ENCODE results near the gene CPNE9. TPM values are rescaled to one million over a fixed set of nuclear protein-coding genes. Genes with fewer than 3 reads are reported as not detected.

Gene CPNE9
- total and polyA plus RNA-seq, 2 donors from 2014 or later = 0.16 to 0.19 TPM

DNA sequence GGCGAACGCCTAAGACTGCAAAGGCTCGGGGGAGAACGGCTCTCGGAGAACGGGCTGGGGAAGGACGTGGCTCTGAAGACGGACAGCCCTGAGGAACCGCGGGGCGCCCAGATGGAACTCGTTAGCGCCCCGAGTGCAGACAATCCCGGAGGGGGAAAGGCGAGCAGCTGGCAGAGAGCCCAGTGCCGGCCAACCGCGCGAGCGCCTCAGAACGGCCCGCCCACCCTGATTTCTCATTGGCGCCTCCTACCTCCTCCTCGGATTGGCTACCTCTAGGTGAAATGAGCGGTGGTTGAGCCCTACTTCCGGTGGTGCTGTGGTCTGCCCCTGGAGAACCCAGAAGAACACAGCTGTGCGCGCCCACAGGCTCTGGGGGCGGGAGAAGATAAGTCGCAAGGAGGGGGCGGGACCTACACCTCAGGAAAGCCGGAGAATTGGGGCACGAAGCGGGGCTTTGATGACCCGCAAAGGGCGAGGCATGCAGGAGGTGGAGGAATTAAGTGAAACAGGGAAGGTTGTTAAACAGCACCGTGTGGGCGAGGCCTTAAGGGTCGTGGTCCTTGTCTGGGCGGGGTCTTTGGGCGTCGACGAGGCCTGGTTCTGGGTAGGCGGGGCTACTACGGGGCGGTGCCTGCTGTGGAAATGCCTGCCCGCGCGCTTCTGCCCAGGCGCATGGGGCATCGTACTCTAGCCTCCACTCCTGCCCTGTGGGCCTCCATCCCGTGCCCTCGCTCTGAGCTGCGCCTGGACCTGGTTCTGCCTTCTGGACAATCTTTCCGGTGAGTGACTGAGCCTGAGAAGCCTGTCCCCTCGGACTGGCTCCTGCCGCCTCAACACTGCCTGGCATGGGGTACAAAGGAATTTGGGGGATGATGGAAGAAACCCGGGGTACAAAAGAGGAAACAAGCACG lies 46.3 kb downstream of the CPNE9 start, which contains the start of gene OGG1:
Gene OGG1, plus strand, starts transcription at position 308 of the 911 bp plus-strand sequence. Its CDS starts 335 bp downstream, at position 643.
- peaks cover 8 to 43% (median 30%) of the 10 kb centered on the region in 3 donors for H3K36me3 ChIP-seq (ENCODE audit: control insufficient read depth in 2 of 3, insufficient read depth in 3 of 3, low read length in 3 of 3)
- DNase-seq (peak; percentile 98 to 99 (median 99)), FAIRE-seq (no peak)

DNA sequence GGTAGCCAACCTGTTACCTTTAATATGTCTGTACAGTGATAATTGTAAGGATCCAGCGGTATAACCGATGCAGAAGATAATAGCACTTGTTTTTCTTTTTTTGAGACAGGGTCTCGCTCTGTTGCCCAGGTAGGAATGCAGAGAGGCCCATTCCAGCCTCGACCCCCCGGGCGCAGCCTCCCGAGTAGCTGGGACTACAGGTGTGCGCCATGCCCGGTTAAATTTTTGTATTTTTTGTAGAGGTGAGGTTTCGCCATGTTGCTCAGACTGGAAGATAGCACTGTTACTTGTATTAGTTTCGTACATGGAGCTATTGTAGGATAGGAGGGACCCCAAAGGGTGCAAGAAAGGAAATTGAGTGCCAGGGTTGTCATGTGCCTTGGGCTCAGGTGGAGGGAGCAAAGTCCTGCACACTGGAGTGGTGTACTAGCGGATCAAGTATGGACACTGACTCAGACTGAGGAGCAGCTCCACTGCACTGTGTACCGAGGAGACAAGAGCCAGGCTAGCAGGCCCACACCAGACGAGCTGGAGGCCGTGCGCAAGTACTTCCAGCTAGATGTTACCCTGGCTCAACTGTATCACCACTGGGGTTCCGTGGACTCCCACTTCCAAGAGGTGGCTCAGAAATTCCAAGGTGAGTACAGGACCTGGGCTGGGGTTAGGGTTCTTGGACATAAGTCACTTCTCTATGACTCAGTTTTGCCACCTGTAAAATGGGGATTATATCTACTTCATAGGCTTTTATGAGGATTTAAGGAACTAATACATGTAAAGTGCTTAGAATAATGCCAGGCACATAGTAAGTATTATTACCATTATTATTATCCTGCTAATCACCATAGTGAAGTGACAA lies 47.2 kb downstream of the CPNE9 start:
- Histone ChIP-seq H3K27ac (ENCODE audit: low read depth in 2 of 2, low read length in 2 of 2) (peak overlapping the region; percentile 86 to 91), H3K27me3 (ENCODE audit: control insufficient read depth, insufficient read depth, low read length) (no peaks in the 10 kb centered on the region), H3K36me3 (ENCODE audit: control insufficient read depth in 2 of 3, insufficient read depth in 3 of 3, low read length in 3 of 3) (peaks cover 7 to 35% (median 28%) of the 10 kb centered on the region in 3 donors), H3K4me1 (ENCODE audit: control insufficient read depth in 2 of 3, insufficient read depth in 2 of 3, low read depth in 1 of 3, low read length in 3 of 3) (peaks cover 0 to 21% (median 14%) of the 10 kb centered on the region in 3 donors), H3K9me3 (ENCODE audit: control insufficient read depth in 2 of 3, insufficient read depth in 1 of 3, low read length in 3 of 3) (no peaks in the 10 kb centered on the region), H3K9ac (ENCODE audit: low read length in 3 of 3) (peak overlapping the region; percentile 19 to 85 (median 82)), H3K4me3 (ENCODE audit: low read length in 3 of 3) (peak overlapping the region; percentile 85 to 91 (median 87))
- intact Hi-C loops (cut with DNase I) = no loop called here
- FAIRE-seq (no peak), DNase-seq (peak in 3 of 5 donors; percentile 40 to 50 (median 49))
- TF ChIP-seq, protein P1, sequence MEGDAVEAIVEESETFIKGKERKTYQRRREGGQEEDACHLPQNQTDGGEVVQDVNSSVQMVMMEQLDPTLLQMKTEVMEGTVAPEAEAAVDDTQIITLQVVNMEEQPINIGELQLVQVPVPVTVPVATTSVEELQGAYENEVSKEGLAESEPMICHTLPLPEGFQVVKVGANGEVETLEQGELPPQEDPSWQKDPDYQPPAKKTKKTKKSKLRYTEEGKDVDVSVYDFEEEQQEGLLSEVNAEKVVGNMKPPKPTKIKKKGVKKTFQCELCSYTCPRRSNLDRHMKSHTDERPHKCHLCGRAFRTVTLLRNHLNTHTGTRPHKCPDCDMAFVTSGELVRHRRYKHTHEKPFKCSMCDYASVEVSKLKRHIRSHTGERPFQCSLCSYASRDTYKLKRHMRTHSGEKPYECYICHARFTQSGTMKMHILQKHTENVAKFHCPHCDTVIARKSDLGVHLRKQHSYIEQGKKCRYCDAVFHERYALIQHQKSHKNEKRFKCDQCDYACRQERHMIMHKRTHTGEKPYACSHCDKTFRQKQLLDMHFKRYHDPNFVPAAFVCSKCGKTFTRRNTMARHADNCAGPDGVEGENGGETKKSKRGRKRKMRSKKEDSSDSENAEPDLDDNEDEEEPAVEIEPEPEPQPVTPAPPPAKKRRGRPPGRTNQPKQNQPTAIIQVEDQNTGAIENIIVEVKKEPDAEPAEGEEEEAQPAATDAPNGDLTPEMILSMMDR (IDR thresholded peaks at IDR 0.05; ENCODE audit: borderline replicate concordance, extremely low read depth, insufficient read depth) = no peak

More for the DNA sequence above, 46.3 kb downstream of the CPNE9 start, which contains the start of gene OGG1:
- Histone ChIP-seq H3K9me3 (ENCODE audit: control insufficient read depth in 2 of 3, insufficient read depth in 1 of 3, low read length in 3 of 3) (no peaks in the 10 kb centered on the region), H3K4me1 (ENCODE audit: control insufficient read depth in 2 of 3, insufficient read depth in 2 of 3, low read depth in 1 of 3, low read length in 3 of 3) (peaks cover 0 to 21% (median 14%) of the 10 kb centered on the region in 3 donors), H3K9ac (ENCODE audit: low read length in 3 of 3) (peak within 1 kb of the TSS; percentile 63 to 85 (median 82)), H3K27me3 (ENCODE audit: control insufficient read depth, insufficient read depth, low read length) (no peaks in the 10 kb centered on the region), H3K4me3 (ENCODE audit: low read length in 3 of 3) (peak within 1 kb of the TSS; percentile 85 to 91 (median 87)), H3K27ac (ENCODE audit: low read depth in 2 of 2, low read length in 2 of 2) (peak within 1 kb of the TSS; percentile 89 to 91)
- TF ChIP-seq, protein P1 (IDR thresholded peaks at IDR 0.05; ENCODE audit: borderline replicate concordance, extremely low read depth, insufficient read depth) = no peak
- intact Hi-C loops (cut with DNase I) = no loop called here

DNA sequence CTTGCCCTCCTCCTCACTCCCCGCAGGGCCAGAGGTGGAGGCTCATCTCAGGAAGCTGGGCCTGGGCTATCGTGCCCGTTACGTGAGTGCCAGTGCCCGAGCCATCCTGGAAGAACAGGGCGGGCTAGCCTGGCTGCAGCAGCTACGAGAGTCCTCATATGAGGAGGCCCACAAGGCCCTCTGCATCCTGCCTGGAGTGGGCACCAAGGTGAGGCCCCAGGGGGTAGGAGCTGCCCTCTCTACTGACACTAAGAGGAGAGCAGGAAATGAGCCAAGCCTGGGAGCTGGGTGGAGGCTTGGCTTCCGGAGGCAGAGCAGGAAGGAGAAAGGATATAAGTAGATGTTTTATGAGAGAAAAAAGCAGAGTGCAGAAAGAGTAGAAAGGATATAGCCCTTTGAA lies 51.0 kb downstream of the CPNE9 start:
- no peaks in the 10 kb centered on the region for H3K27me3 ChIP-seq (ENCODE audit: control insufficient read depth, insufficient read depth, low read length)
- TF ChIP-seq, protein P1 (IDR thresholded peaks at IDR 0.05; ENCODE audit: borderline replicate concordance, extremely low read depth, insufficient read depth) = no peak
- intact Hi-C loops (cut with DNase I) = no loop called here
- peaks cover 0 to 18% (median 14%) of the 10 kb centered on the region in 3 donors for H3K4me1 ChIP-seq (ENCODE audit: control insufficient read depth in 2 of 3, insufficient read depth in 2 of 3, low read depth in 1 of 3, low read length in 3 of 3)
- peak overlapping the region in 1 of 2 donors; percentile 10 for H3K27ac ChIP-seq (ENCODE audit: low read depth in 2 of 2, low read length in 2 of 2)
- H3K9ac ChIP-seq (ENCODE audit: low read length in 3 of 3) = no peak overlapping the region
- DNase-seq (no peak), FAIRE-seq (no peak)
- H3K9me3 ChIP-seq (ENCODE audit: control insufficient read depth in 2 of 3, insufficient read depth in 1 of 3, low read length in 3 of 3) = no peaks in the 10 kb centered on the region
- peaks cover 6 to 43% (median 26%) of the 10 kb centered on the region in 3 donors for H3K36me3 ChIP-seq (ENCODE audit: control insufficient read depth in 2 of 3, insufficient read depth in 3 of 3, low read length in 3 of 3)
- no peak overlapping the region for H3K4me3 ChIP-seq (ENCODE audit: low read length in 3 of 3)
